Type B pancreatic cell (in vitro differentiated cells): ENCODE data around the gene RNF141. TPM values are rescaled to one million over a fixed set of nuclear protein-coding genes. Genes with fewer than 3 reads are reported as not detected.

Experiments
- DNase-seq: peaks from one replicate; pipeline ENCODE4 v3.0.0; 2021; ENCODE audit warnings: mixed read lengths; ENCODE audit not compliant: unreplicated experiment; ENCODE audit errors: extremely low spot score
- H3K27ac Mint-ChIP-seq: 2 replicates; pipeline ENCODE4 v1.8.0; 2021; ENCODE audit warnings: mild to moderate bottlenecking, mixed read lengths
- H3K27me3 Mint-ChIP-seq: 2 replicates; pipeline ENCODE4 v1.8.0; 2021; ENCODE audit warnings: mixed read lengths
- H3K36me3 Mint-ChIP-seq: 2 replicates; pipeline ENCODE4 v1.8.0; 2021; ENCODE audit warnings: mixed read lengths
- H3K4me1 Mint-ChIP-seq: one replicate; pipeline ENCODE4 v1.8.0; 2021; ENCODE audit warnings: mixed read lengths; ENCODE audit not compliant: unreplicated experiment
- H3K4me3 Mint-ChIP-seq: 2 replicates; pipeline ENCODE4 v1.8.0; 2021; ENCODE audit warnings: mild to moderate bottlenecking, mixed read lengths
- H3K9me3 Mint-ChIP-seq: 2 replicates; pipeline ENCODE4 v1.8.0; 2021; ENCODE audit warnings: mixed read lengths
- total RNA-seq: library from RNA; stranded (reverse); gene quantifications from 2 replicates; pipeline ENCODE4 v1.2.1, GENCODE V29; 2021; ENCODE audit warnings: low replicate concordance
- TF ChIP-seq, protein P1 (sequence below): fragments of 200-600 bp; sonication (generic); conservative IDR thresholded peaks from 2 replicates; pipeline ENCODE4 v1.5.0; 2021; ENCODE audit warnings: antibody characterized with exemption, mild to moderate bottlenecking

The RNF141 gene
- total RNA-seq, 1 donor from 2014 or later: 43.2 TPM

DNA sequence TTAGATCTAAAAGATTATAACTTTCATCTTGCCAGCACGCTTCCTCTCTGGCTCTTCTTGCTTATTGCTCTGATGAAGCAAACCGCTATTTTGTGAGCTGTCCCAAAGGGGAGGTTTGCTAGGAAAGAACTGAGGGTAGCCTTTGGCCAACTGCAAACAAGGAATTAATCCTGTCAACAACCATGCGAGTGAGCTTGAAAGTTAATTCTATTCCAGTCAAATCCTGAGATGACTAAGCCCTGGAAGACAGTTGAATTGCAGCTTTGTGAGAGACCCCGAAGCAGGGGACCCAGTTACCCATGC lies 10.3 kb upstream of the RNF141 start:
- Mint-ChIP-seq H3K27ac (no peak overlapping the region), H3K4me1 (no peaks in the 10 kb centered on the region), H3K27me3 (peaks cover 8% of the 10 kb centered on the region), H3K4me3 (no peak overlapping the region), H3K9me3 (no peaks in the 10 kb centered on the region), H3K36me3 (no peaks in the 10 kb centered on the region)
- no peak for DNase-seq
- TF ChIP-seq, protein P1, sequence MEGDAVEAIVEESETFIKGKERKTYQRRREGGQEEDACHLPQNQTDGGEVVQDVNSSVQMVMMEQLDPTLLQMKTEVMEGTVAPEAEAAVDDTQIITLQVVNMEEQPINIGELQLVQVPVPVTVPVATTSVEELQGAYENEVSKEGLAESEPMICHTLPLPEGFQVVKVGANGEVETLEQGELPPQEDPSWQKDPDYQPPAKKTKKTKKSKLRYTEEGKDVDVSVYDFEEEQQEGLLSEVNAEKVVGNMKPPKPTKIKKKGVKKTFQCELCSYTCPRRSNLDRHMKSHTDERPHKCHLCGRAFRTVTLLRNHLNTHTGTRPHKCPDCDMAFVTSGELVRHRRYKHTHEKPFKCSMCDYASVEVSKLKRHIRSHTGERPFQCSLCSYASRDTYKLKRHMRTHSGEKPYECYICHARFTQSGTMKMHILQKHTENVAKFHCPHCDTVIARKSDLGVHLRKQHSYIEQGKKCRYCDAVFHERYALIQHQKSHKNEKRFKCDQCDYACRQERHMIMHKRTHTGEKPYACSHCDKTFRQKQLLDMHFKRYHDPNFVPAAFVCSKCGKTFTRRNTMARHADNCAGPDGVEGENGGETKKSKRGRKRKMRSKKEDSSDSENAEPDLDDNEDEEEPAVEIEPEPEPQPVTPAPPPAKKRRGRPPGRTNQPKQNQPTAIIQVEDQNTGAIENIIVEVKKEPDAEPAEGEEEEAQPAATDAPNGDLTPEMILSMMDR: no peak

GRCh38 chr11:10550503-10551289 lies 9.7 kb upstream of the RNF141 start:
- Mint-ChIP-seq H3K9me3 (no peaks in the 10 kb centered on the region), H3K4me3 (no peak overlapping the region), H3K27me3 (peaks cover 8% of the 10 kb centered on the region), H3K27ac (no peak overlapping the region), H3K4me1 (no peaks in the 10 kb centered on the region), H3K36me3 (no peaks in the 10 kb centered on the region)
- no peak for DNase-seq
- TF ChIP-seq, protein P1: no peak

DNA sequence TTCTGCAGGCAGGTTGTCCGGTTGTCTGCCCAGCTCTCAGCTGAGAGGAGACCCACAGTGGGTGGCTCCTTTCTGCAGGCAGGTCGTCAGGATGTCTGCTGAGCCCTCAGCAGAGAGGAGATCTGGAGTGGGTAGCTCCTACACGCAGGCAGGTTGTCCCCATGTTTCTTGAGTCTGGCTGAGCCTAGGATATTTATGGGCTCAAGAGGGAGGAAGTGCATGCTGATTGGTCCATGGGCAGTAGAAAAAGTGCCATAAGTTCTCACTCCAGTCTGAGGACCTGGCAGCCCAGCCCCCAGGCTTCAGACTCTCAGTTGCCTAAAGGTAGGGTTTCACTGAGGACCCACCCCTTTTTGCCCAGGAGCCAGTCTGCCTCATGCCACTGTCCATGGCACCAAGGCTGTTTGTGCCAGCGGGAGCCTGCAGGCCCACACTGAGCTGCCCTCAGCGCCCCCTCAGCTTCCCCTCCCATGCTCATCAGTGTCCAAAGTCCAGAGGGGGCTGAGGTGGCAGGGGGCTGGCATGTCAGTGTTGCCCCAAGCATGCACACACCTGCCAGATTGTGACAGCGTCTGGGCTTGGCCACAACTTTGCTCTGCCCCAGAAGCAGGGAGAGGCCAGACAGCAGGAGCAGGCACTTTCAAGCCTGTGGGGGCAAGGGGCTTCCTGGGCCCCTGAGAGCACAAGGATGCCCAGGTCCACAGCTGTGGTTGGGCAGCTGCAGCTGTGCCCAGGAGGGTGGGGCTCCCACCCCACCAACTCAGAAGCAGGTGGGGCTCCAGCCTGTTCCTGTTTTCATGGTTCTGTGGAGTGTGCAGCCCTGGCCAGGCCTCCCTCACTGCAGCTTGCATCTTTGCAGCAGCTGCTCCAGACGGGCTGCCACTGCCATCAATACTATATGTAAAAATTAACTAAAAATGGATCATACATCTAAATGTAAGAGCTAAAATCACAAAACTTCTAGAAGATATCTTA lies 3.8 kb upstream of the RNF141 start:
- no peaks in the 10 kb centered on the region for H3K9me3 Mint-ChIP-seq
- TF ChIP-seq, protein P1: no peak
- peaks cover 4% of the 10 kb centered on the region for H3K4me1 Mint-ChIP-seq
- no peak overlapping the region for H3K27ac Mint-ChIP-seq
- H3K4me3 Mint-ChIP-seq: no peak overlapping the region
- DNase-seq: no peak
- H3K36me3 Mint-ChIP-seq: no peaks in the 10 kb centered on the region
- H3K27me3 Mint-ChIP-seq: peaks cover 4% of the 10 kb centered on the region

DNA sequence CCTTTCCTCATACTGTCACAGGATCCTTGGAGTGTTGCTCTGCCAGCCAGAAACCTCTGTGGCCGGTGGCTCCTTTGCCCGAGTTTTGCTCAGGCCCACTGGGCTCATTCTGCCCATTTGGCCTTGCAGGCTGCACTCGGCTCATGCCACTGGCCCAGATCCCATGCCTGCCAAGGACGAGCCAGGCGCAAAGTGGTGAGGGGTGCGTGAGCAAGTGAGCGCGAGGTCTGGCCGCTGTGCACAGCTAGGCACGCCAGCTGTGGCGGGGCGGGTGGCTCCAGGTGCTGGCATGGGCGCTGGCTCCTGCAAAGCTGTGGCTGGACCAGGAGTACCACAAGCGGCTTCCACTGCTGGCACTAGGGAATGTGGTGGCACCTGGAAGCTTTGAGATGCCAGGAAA lies 2.8 kb upstream of the RNF141 start:
- TF ChIP-seq, protein P1: no peak
- Mint-ChIP-seq H3K4me3 (no peak overlapping the region), H3K27ac (no peak overlapping the region), H3K27me3 (peaks cover 4% of the 10 kb centered on the region), H3K4me1 (peaks cover 7% of the 10 kb centered on the region), H3K9me3 (no peaks in the 10 kb centered on the region), H3K36me3 (no peaks in the 10 kb centered on the region)
- DNase-seq: peak; percentile 68

- H3K27ac Mint-ChIP-seq: no peak overlapping the region
- H3K4me1 Mint-ChIP-seq: peaks cover 7% of the 10 kb centered on the region
- no peaks in the 10 kb centered on the region for H3K9me3 Mint-ChIP-seq
- H3K36me3 Mint-ChIP-seq: no peaks in the 10 kb centered on the region
- no peak for DNase-seq
- peaks cover 4% of the 10 kb centered on the region for H3K27me3 Mint-ChIP-seq
- no peak overlapping the region for H3K4me3 Mint-ChIP-seq
- TF ChIP-seq, protein P1: no peak
Measured at GRCh38 chr11:10542776-10543175, 1.8 kb upstream of the RNF141 start.
